ENCODE results near the gene USH2A. TPM values are rescaled to one million over a fixed set of nuclear protein-coding genes. Genes with fewer than 3 reads are reported as not detected.

USH2A gene
- total and polyA plus RNA-seq, 12 donors: 0.03 to 1.9 (median 0.16) TPM; not detected in 3

DNA sequence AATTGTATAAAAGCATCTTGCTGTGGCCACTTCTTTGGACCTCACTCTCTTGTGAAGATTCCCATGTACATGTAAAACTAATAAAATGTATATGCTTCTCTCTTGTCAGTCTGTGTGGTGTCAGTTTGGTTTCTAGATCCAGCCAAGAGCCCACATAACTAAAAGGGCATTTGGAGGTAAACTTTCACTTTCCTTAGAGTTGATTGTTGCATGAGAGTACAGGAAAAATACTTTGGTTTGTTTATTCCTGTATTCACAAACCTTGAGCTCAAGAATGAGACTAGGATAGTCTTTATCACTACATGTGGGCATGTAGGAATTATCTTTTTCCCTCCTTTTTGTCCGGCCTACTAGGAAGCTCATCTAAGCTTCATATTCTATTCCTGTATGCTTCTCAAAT is 805.3 kb downstream of the USH2A start:
- WGBS, 4 donors: 63 to 87% (median 73%) methylated on average over 1 of the region's 1 CpG
- H3K27ac ChIP-seq: peak overlapping the region in 1 of 5 donors; percentile 6
- DNase-seq: no peak
- peaks cover 0 to 11% of the 10 kb centered on the region in 2 donors for H3K4me1 ChIP-seq (replicated peaks in 1 of 2)
- H3K9me3 ChIP-seq (replicated peaks in 1 of 3): no peaks in the 10 kb centered on the region
- H3K36me3 ChIP-seq (replicated peaks in 1 of 2): peaks cover 0 to 30% of the 10 kb centered on the region in 2 donors
- intact Hi-C loops (cut with DNase I): no loop called here
- no peak overlapping the region for H3K4me3 ChIP-seq
- TF ChIP-seq, protein P1, sequence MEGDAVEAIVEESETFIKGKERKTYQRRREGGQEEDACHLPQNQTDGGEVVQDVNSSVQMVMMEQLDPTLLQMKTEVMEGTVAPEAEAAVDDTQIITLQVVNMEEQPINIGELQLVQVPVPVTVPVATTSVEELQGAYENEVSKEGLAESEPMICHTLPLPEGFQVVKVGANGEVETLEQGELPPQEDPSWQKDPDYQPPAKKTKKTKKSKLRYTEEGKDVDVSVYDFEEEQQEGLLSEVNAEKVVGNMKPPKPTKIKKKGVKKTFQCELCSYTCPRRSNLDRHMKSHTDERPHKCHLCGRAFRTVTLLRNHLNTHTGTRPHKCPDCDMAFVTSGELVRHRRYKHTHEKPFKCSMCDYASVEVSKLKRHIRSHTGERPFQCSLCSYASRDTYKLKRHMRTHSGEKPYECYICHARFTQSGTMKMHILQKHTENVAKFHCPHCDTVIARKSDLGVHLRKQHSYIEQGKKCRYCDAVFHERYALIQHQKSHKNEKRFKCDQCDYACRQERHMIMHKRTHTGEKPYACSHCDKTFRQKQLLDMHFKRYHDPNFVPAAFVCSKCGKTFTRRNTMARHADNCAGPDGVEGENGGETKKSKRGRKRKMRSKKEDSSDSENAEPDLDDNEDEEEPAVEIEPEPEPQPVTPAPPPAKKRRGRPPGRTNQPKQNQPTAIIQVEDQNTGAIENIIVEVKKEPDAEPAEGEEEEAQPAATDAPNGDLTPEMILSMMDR (IDR thresholded peaks at IDR 0.05): no peak
- no peak for TF ChIP-seq POLR2A (IDR thresholded peaks at IDR 0.05)
- H3K27me3 ChIP-seq: no peaks in the 10 kb centered on the region

- peaks cover 0 to 12% of the 10 kb centered on the region in 2 donors for H3K4me1 ChIP-seq (replicated peaks in 1 of 2)
- no peak for DNase-seq
- TF ChIP-seq POLR2A (IDR thresholded peaks at IDR 0.05): no peak
- TF ChIP-seq, protein P1 (IDR thresholded peaks at IDR 0.05): no peak
- peaks cover 0 to 26% of the 10 kb centered on the region in 2 donors for H3K36me3 ChIP-seq (replicated peaks in 1 of 2)
- 57 to 64% (median 62%) methylated on average over 3 of the region's 3 CpGs for WGBS, 4 donors
- no peak overlapping the region for H3K4me3 ChIP-seq
- intact Hi-C loops (cut with DNase I): no loop called here
- H3K27ac ChIP-seq: peak overlapping the region in 1 of 5 donors; percentile 6
- no peaks in the 10 kb centered on the region for H3K9me3 ChIP-seq (replicated peaks in 1 of 3)
- no peaks in the 10 kb centered on the region for H3K27me3 ChIP-seq
Measured at GRCh38 chr1:215612391-215612790, 810.9 kb downstream of the USH2A start.

- H3K36me3 ChIP-seq (replicated peaks in 1 of 2): peaks cover 0 to 26% of the 10 kb centered on the region in 2 donors
- 86 to 91% (median 89%) methylated on average over 4 of the region's 4 CpGs for WGBS, 4 donors
- H3K27ac ChIP-seq: no peak overlapping the region
- intact Hi-C loops (cut with DNase I): no loop called here
- H3K9me3 ChIP-seq (replicated peaks in 1 of 3): no peaks in the 10 kb centered on the region
- no peak for DNase-seq
- no peak overlapping the region for H3K4me3 ChIP-seq
- TF ChIP-seq POLR2A (IDR thresholded peaks at IDR 0.05): no peak
- TF ChIP-seq, protein P1 (IDR thresholded peaks at IDR 0.05): no peak
- no peaks in the 10 kb centered on the region for H3K27me3 ChIP-seq
- peaks cover 4 to 27% of the 10 kb centered on the region in 2 donors for H3K4me1 ChIP-seq (replicated peaks in 1 of 2)
Measured at GRCh38 chr1:215608646-215609045, 814.6 kb downstream of the USH2A start.

DNA sequence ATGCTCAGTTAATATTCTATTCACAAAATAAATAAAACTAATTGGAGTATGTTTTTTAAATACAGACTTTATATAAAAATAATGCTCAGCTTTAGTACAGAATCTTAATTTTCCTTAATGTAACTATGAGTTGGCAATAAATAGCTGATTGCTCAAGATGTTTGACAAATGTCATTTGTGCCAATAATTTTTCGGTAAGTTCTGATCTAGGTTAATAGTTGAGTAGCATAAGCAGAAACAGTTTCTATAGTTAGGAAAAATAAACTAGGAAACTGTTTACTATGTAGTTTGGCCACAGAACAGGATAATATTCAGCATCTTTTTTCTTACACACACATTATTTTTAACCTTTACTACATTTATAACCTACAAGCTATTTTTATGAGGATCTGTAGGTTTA is 815.8 kb downstream of the USH2A start:
- Histone ChIP-seq H3K9me3 (replicated peaks in 1 of 3) (no peaks in the 10 kb centered on the region), H3K27ac (no peak overlapping the region), H3K4me3 (no peak overlapping the region), H3K27me3 (no peaks in the 10 kb centered on the region), H3K36me3 (replicated peaks in 1 of 2) (peaks cover 0 to 19% of the 10 kb centered on the region in 2 donors), H3K4me1 (replicated peaks in 1 of 2) (peaks cover 4 to 26% of the 10 kb centered on the region in 2 donors)
- no peak for DNase-seq
- intact Hi-C loops (cut with DNase I): no loop called here
- TF ChIP-seq POLR2A (IDR thresholded peaks at IDR 0.05): no peak
- TF ChIP-seq, protein P1 (IDR thresholded peaks at IDR 0.05): no peak
- 38 to 67% (median 47%) methylated on average over 1 of the region's 1 CpG for WGBS, 4 donors

Measured in adrenal gland (tissue), 12 donors.